GM10266 (cell line): ENCODE measurements around the gene ZFAND3.

Experiments
- DNase-seq: peaks from one replicate; pipeline ENCODE4 v3.0.0; 2012; ENCODE audit errors: extremely low spot score
- TF ChIP-seq, protein P1 (sequence below): IDR thresholded peaks from 2 replicates; pipeline ENCODE4 v1.5.1; 2012; ENCODE audit warnings: mild to moderate bottlenecking, low read depth; ENCODE audit not compliant: control insufficient read depth, insufficient read depth; ENCODE audit errors: missing control alignments

The ZFAND3 gene

DNA sequence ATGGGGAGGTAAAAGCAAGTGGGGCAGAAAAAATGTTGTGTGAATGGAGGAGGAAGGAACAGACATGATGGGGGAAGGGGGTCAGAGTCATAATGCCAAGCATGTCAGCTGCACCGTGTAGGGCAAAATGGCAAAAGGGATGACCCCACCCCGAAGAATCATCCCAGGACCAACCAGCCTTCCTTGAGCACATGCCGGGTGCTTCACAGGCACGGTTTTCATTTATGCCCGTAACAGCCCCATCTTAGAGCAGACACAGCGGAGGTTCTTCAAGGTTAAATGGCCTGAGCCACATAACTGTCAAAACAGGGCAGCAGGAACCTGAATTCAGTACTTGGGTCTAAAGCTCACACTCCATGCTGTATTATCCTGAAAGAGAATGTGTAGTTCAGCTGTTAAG, 322.2 kb downstream of the ZFAND3 start:
- TF ChIP-seq, protein P1, sequence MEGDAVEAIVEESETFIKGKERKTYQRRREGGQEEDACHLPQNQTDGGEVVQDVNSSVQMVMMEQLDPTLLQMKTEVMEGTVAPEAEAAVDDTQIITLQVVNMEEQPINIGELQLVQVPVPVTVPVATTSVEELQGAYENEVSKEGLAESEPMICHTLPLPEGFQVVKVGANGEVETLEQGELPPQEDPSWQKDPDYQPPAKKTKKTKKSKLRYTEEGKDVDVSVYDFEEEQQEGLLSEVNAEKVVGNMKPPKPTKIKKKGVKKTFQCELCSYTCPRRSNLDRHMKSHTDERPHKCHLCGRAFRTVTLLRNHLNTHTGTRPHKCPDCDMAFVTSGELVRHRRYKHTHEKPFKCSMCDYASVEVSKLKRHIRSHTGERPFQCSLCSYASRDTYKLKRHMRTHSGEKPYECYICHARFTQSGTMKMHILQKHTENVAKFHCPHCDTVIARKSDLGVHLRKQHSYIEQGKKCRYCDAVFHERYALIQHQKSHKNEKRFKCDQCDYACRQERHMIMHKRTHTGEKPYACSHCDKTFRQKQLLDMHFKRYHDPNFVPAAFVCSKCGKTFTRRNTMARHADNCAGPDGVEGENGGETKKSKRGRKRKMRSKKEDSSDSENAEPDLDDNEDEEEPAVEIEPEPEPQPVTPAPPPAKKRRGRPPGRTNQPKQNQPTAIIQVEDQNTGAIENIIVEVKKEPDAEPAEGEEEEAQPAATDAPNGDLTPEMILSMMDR = no peak
- DNase-seq = no peak

DNA sequence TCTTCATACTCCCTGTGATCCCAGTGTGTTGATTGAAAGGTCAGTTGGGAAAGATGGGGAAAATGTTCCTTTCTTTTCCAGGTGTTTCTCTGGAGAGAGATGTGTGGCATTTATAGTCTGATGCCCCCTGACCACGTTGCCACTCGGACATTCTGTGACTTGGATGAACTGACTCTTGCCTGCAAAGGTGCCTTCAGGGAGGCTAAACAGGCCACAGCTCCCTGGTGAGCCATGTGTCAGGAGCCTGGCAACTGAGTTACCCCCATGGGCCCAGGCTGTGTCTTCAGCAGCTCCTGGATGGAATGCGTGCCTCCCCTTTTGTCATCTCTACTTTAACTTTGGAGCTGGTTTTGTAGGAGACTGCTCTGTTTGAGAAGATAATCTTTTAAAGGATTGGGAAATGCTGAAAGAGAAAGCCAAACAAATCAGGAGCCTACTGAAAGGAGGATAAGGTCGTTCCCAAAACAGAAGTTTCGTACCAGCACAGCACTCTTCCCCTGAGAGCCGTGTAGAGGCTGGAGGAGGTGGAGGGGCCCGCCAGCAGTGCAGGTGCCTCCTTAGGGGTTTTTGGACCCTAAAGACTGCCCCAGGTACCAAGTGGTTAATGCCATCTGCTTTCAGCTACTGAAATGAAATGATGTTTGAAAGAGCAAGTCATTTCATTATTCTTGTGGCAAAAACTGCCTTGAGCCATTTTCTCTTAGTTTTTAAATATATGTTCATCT, 322.8 kb downstream of the ZFAND3 start:
- TF ChIP-seq, protein P1 = no peak
- no peak for DNase-seq

DNA sequence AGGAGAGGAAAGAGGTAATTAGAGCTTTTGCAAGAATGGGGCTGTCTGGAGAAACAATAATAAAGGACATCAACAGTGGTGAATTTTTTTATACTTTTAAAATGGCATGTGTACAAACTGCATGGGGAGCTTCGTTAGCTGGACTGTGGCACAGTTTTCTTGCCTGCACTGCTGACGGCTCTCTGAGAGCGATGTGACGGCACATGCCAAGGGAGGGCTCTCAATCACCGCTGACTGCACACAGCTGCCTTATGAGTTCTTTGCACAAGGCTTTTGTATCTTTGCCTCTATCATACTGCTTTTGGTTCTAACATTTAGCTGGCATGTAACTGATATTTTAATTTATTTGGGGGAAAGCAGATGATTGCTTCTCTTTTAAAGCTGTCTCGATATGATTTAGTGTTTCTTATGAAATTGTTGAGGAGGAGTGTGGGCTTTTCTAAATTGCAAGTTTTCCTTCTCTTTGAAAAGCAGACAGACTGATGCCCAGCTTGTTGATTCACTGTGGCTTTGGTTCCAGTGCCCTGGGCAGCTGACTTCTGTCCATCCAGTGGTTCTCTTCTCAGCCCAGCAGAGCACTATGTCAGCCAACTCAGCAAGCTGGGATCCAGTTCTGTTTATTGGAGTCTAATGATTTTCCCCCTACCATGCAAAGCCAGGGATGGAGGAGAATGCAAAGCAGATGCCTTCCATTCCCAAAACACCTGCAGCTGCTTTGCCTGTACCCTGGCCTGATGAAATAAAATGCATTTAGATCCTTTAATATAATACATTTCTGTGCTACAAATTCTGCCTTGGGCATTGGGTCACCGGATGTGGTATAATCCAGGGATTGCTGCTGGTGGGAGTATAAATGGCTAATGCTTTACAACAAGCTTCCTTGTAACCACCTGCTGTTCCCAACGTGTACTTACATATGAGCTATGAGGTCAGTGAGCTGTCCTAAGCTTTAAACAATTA, 323.9 kb downstream of the ZFAND3 start:
- no peak for DNase-seq
- TF ChIP-seq, protein P1 = no peak

DNA sequence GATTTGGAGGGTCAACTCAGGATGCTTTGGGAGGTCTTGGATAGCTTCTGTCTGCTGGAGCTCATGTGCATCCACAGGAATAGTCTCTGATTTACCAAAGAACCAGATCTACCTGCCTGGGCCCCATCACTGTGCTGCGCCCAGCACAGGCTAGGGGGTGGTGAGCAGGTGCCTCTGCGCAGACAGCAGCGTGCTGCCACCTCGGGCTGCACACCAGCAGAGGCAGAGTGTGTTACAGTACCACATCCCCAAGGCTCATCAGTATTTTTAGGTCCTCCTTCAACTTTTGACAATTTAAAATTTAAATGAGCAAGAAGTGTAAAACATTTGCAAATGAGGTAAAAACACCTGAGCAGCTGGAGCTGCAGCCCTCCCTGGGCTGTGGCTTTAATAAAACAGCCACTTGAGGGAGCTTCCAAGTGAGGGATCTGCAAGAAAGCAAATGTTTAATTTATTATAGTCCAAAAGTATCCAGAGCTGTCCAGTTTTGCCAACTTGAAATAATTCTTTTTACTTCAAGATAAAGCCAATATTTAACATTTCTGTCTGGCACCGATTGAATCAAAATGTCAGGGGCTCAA, 324.9 kb downstream of the ZFAND3 start:
- TF ChIP-seq, protein P1 = no peak
- DNase-seq = no peak

DNA sequence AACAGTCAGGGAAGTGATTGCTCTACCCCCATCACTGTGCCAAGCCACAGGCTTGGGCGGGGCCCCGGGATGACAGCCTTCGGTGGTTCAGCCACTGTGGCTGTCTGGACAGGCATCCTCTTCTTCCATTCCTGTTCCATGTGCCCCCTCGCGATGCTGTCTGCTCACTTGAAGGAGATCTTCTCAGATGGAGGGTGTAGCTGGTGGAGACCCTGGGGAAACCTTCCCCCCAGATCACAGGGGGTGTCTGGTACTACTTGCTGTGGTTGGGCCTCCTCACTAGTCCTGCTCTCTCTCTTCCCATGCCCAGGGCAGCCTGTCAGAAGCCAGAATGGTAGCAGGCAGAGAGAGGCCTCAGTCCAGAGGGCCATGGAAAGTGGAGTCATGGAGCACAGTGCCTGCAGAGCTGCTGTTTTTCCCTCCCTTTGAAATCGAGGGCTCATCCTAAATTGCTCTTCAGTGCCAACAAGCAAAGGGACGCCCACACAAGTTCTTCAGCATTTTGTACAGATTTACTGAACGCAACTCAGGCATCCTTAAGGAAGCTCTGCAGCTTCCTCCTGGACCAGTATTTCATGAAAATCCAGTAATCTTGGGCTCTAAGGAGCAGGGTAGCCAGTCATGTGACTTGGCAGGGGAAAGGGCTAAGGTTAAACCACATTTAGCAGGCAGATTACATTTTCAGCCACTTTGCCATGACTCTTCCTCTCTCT, 326.6 kb downstream of the ZFAND3 start:
- DNase-seq = no peak
- TF ChIP-seq, protein P1 = no peak

DNA sequence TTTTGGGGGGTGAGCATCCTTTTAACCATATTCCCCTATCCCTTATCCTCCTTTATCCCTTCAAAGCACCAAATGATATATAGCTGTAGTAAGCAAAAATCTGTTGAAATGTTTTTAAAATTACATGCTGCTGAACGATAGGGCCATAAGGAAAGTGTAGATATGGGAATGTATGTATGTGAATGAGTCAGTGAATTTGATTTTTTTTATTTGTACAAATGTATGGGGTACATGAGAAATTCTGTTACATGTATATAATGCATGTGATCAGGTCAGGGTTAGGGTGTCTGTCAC, 327.2 kb downstream of the ZFAND3 start:
- DNase-seq = no peak
- TF ChIP-seq, protein P1 = no peak
